ENCODE measurements around the gene SEMA4A. TPM values are rescaled to one million over a fixed set of nuclear protein-coding genes. Genes with fewer than 3 reads are reported as not detected.
A peak's percentile ranks its signal among the peaks of the same experiment; 100 is the strongest.
"Not testable (repeated sequence)": the region's sequence is repeated elsewhere in the genome, so short reads cannot be mapped to it uniquely, and the experiment has no call there.

SEMA4A gene
- total RNA-seq, 1 donor from 2014 or later = 4.2 TPM

- Histone ChIP-seq H3K4me3 (ENCODE audit: low read length in 3 of 3) (peak overlapping the region; percentile 62 to 72 (median 68)), H3K9me3 (ENCODE audit: control insufficient read depth in 3 of 3, low read length in 3 of 3) (no peaks in the 10 kb centered on the region), H3K9ac (ENCODE audit: low read depth in 1 of 3, low read length in 3 of 3) (peak overlapping the region; percentile 75 to 84 (median 78)), H3K27ac (ENCODE audit: low read depth, low read length) (peak overlapping the region; percentile 99), H3K27me3 (ENCODE audit: control insufficient read depth in 3 of 3, insufficient read depth in 3 of 3, low read length in 3 of 3) (no peaks in the 10 kb centered on the region), H3K36me3 (ENCODE audit: control insufficient read depth in 3 of 3, insufficient read depth in 3 of 3, low read length in 3 of 3) (peaks cover 4 to 9% (median 7%) of the 10 kb centered on the region in 3 donors), H3K4me1 (ENCODE audit: control insufficient read depth in 3 of 3, insufficient read depth in 3 of 3, low read length in 3 of 3) (peaks cover 69 to 79% (median 72%) of the 10 kb centered on the region in 3 donors)
These were observed 33.7 kb upstream of the SEMA4A start for GRCh38 chr1:156119503-156120209.

DNA sequence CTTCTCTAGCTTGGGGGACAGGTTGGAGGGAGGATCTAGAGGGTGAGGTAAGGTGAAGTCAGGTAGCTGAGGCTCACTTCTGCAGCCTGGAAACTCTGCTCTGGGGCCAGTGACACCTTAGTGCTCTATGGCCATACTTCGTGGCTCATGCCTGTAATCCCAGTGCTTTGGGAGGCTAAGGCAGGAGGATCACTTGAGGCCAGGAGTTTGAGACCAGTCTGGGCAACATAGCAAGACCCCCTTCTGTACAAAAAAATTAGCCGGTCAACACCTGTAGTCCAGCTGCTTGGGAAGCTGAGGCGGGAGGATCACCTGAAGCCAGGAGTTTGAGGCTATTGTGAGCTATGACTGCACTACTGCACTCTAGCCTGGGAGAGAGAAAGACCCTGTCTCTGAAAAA lies 33.1 kb upstream of the SEMA4A start:
- Histone ChIP-seq H3K36me3 (ENCODE audit: control insufficient read depth in 3 of 3, insufficient read depth in 3 of 3, low read length in 3 of 3) (peaks cover 0 to 7% (median 5%) of the 10 kb centered on the region in 3 donors), H3K9ac (ENCODE audit: low read depth in 1 of 3, low read length in 3 of 3) (peak overlapping the region; percentile 75 to 84 (median 78)), H3K4me3 (ENCODE audit: low read length in 3 of 3) (peak overlapping the region; percentile 62 to 72 (median 68)), H3K27me3 (ENCODE audit: control insufficient read depth in 3 of 3, insufficient read depth in 3 of 3, low read length in 3 of 3) (no peaks in the 10 kb centered on the region), H3K27ac (ENCODE audit: low read depth, low read length) (peak overlapping the region; percentile 99), H3K9me3 (ENCODE audit: control insufficient read depth in 3 of 3, low read length in 3 of 3) (no peaks in the 10 kb centered on the region), H3K4me1 (ENCODE audit: control insufficient read depth in 3 of 3, insufficient read depth in 3 of 3, low read length in 3 of 3) (peaks cover 76 to 79% (median 79%) of the 10 kb centered on the region in 3 donors)

DNA sequence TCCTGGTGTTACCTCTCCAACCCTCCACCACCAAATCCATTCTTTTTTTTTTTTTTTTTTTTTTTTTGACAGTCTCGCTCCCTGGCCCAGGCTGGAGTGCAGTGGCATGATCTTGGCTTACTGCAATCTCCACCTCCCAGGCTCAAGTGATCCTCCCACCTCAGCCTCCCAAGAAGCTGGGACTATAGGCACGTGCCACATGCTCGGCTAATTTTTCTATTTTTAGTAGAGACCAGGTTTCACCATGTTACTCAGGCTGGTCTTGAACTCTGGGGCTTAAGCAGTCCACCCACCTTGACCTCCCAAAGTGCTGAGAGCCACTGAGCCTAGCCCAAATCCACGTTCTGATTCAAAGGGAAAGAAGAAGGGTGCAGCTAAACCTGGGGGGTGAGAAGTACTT lies 32.4 kb upstream of the SEMA4A start:
- not testable (repeated sequence) for H3K27me3 ChIP-seq (ENCODE audit: control insufficient read depth in 3 of 3, insufficient read depth in 3 of 3, low read length in 3 of 3); H3K9me3 ChIP-seq (ENCODE audit: control insufficient read depth in 3 of 3, low read length in 3 of 3); H3K36me3 ChIP-seq (ENCODE audit: control insufficient read depth in 3 of 3, insufficient read depth in 3 of 3, low read length in 3 of 3)
- Histone ChIP-seq H3K4me1 (ENCODE audit: control insufficient read depth in 3 of 3, insufficient read depth in 3 of 3, low read length in 3 of 3) (peaks cover 82 to 85% (median 84%) of the 10 kb centered on the region in 3 donors), H3K27ac (ENCODE audit: low read depth, low read length) (peak overlapping the region; percentile 99), H3K4me3 (ENCODE audit: low read length in 3 of 3) (peak overlapping the region; percentile 52 to 72 (median 62)), H3K9ac (ENCODE audit: low read depth in 1 of 3, low read length in 3 of 3) (peak overlapping the region; percentile 78 to 86 (median 84))

- peak overlapping the region; percentile 48 to 62 (median 52) for H3K4me3 ChIP-seq (ENCODE audit: low read length in 3 of 3)
- H3K4me1 ChIP-seq (ENCODE audit: control insufficient read depth in 3 of 3, insufficient read depth in 3 of 3, low read length in 3 of 3) = peaks cover 86 to 88% (median 87%) of the 10 kb centered on the region in 3 donors
- H3K27me3 ChIP-seq (ENCODE audit: control insufficient read depth in 3 of 3, insufficient read depth in 3 of 3, low read length in 3 of 3) = no peaks in the 10 kb centered on the region
- H3K36me3 ChIP-seq (ENCODE audit: control insufficient read depth in 3 of 3, insufficient read depth in 3 of 3, low read length in 3 of 3) = peaks cover 0 to 7% (median 3%) of the 10 kb centered on the region in 3 donors
- H3K9ac ChIP-seq (ENCODE audit: low read depth in 1 of 3, low read length in 3 of 3) = peak overlapping the region; percentile 78 to 86 (median 84)
- peak overlapping the region; percentile 99 for H3K27ac ChIP-seq (ENCODE audit: low read depth, low read length)
- H3K9me3 ChIP-seq (ENCODE audit: control insufficient read depth in 3 of 3, low read length in 3 of 3) = no peaks in the 10 kb centered on the region
These were observed 31.9 kb upstream of the SEMA4A start for GRCh38 chr1:156121457-156121856.

- Histone ChIP-seq H3K4me1 (ENCODE audit: control insufficient read depth in 3 of 3, insufficient read depth in 3 of 3, low read length in 3 of 3) (peaks cover 90 to 94% (median 93%) of the 10 kb centered on the region in 3 donors), H3K9me3 (ENCODE audit: control insufficient read depth in 3 of 3, low read length in 3 of 3) (no peaks in the 10 kb centered on the region), H3K4me3 (ENCODE audit: low read length in 3 of 3) (peak overlapping the region; percentile 48 to 70 (median 62)), H3K27ac (ENCODE audit: low read depth, low read length) (peak overlapping the region; percentile 99), H3K36me3 (ENCODE audit: control insufficient read depth in 3 of 3, insufficient read depth in 3 of 3, low read length in 3 of 3) (peaks cover 0 to 7% (median 3%) of the 10 kb centered on the region in 3 donors), H3K27me3 (ENCODE audit: control insufficient read depth in 3 of 3, insufficient read depth in 3 of 3, low read length in 3 of 3) (no peaks in the 10 kb centered on the region), H3K9ac (ENCODE audit: low read depth in 1 of 3, low read length in 3 of 3) (peak overlapping the region; percentile 73 to 86 (median 84))
These were observed 31.3 kb upstream of the SEMA4A start for GRCh38 chr1:156122086-156122485.

GRCh38 chr1:156122519-156123355 lies 30.6 kb upstream of the SEMA4A start:
- H3K27me3 ChIP-seq (ENCODE audit: control insufficient read depth in 3 of 3, insufficient read depth in 3 of 3, low read length in 3 of 3) = no peaks in the 10 kb centered on the region
- H3K27ac ChIP-seq (ENCODE audit: low read depth, low read length) = peak overlapping the region; percentile 99
- no peaks in the 10 kb centered on the region for H3K9me3 ChIP-seq (ENCODE audit: control insufficient read depth in 3 of 3, low read length in 3 of 3)
- peak overlapping the region; percentile 48 to 70 (median 62) for H3K4me3 ChIP-seq (ENCODE audit: low read length in 3 of 3)
- peaks cover 0 to 7% (median 3%) of the 10 kb centered on the region in 3 donors for H3K36me3 ChIP-seq (ENCODE audit: control insufficient read depth in 3 of 3, insufficient read depth in 3 of 3, low read length in 3 of 3)
- H3K9ac ChIP-seq (ENCODE audit: low read depth in 1 of 3, low read length in 3 of 3) = peak overlapping the region; percentile 73 to 86 (median 84)
- H3K4me1 ChIP-seq (ENCODE audit: control insufficient read depth in 3 of 3, insufficient read depth in 3 of 3, low read length in 3 of 3) = peaks cover 93 to 94% (median 94%) of the 10 kb centered on the region in 3 donors

GRCh38 chr1:156123356-156124196 lies 29.8 kb upstream of the SEMA4A start:
- peak overlapping the region; percentile 48 to 73 (median 62) for H3K4me3 ChIP-seq (ENCODE audit: low read length in 3 of 3)

GRCh38 chr1:156124557-156125483 lies 28.6 kb upstream of the SEMA4A start:
- H3K4me1 ChIP-seq (ENCODE audit: control insufficient read depth in 3 of 3, insufficient read depth in 3 of 3, low read length in 3 of 3) = peaks cover 97 to 98% (median 97%) of the 10 kb centered on the region in 3 donors
- no peaks in the 10 kb centered on the region for H3K9me3 ChIP-seq (ENCODE audit: control insufficient read depth in 3 of 3, low read length in 3 of 3)
- peak overlapping the region; percentile 99 for H3K27ac ChIP-seq (ENCODE audit: low read depth, low read length)
- peak overlapping the region; percentile 52 to 77 (median 63) for H3K9ac ChIP-seq (ENCODE audit: low read depth in 1 of 3, low read length in 3 of 3)
- H3K36me3 ChIP-seq (ENCODE audit: control insufficient read depth in 3 of 3, insufficient read depth in 3 of 3, low read length in 3 of 3) = peaks cover 0 to 6% (median 3%) of the 10 kb centered on the region in 3 donors
- H3K4me3 ChIP-seq (ENCODE audit: low read length in 3 of 3) = peak overlapping the region; percentile 42 to 59 (median 58)
- H3K27me3 ChIP-seq (ENCODE audit: control insufficient read depth in 3 of 3, insufficient read depth in 3 of 3, low read length in 3 of 3) = no peaks in the 10 kb centered on the region

More at GRCh38 chr1:156123356-156124196, 29.8 kb upstream of the SEMA4A start:
- H3K4me1 ChIP-seq (ENCODE audit: control insufficient read depth in 3 of 3, insufficient read depth in 3 of 3, low read length in 3 of 3) = peaks cover 93 to 95% (median 94%) of the 10 kb centered on the region in 3 donors
- H3K27ac ChIP-seq (ENCODE audit: low read depth, low read length) = peak overlapping the region; percentile 99
- H3K36me3 ChIP-seq (ENCODE audit: control insufficient read depth in 3 of 3, insufficient read depth in 3 of 3, low read length in 3 of 3) = peaks cover 0 to 7% (median 3%) of the 10 kb centered on the region in 3 donors
- H3K27me3 ChIP-seq (ENCODE audit: control insufficient read depth in 3 of 3, insufficient read depth in 3 of 3, low read length in 3 of 3) = no peaks in the 10 kb centered on the region
- no peaks in the 10 kb centered on the region for H3K9me3 ChIP-seq (ENCODE audit: control insufficient read depth in 3 of 3, low read length in 3 of 3)
- peak overlapping the region; percentile 84 to 86 (median 84) for H3K9ac ChIP-seq (ENCODE audit: low read depth in 1 of 3, low read length in 3 of 3)

All from skeletal muscle tissue (tissue), 4 donors.